A673 (cell line): ENCODE results near the gene FPGS. TPM values are rescaled to one million over a fixed set of nuclear protein-coding genes. Genes with fewer than 3 reads are reported as not detected.

Experiments
- BruUV-seq: library from RNA; stranded (reverse); fragments of 400-500 nt; replicated peaks from 2 replicates; lab custom pipeline; 2021; lab: Mats Ljungman, UMichigan
- CTCF ChIA-PET: fragments of 300-600 bp; sonication (Branson Sonifier 250); formaldehyde crosslinking; loops from one replicate; lab custom pipeline; 2022; ENCODE audit warnings: antibody characterized with exemption; lab: Charles Lee
- POLR2A ChIA-PET: fragments of 300-600 bp; sonication (Branson Sonifier 250); formaldehyde crosslinking; loops from one replicate; lab custom pipeline; 2022; ENCODE audit warnings: antibody characterized with exemption; ENCODE audit not compliant: low non-redundant PET; lab: Charles Lee
- DNase-seq: peaks from one replicate; pipeline ENCODE4 v3.0.0-alpha.2; 2015; ENCODE audit warnings: low spot score
- H3K27ac ChIP-seq: fragments of 200-600 bp; sonication (generic); 2 replicates; pipeline ENCODE4 v1.5.1; 2016; ENCODE audit warnings: mixed run types, low read depth, mild to moderate bottlenecking, mixed read lengths, antibody characterized with exemption, low read length; ENCODE audit not compliant: poor library complexity, severe bottlenecking
- H3K27me3 ChIP-seq: fragments of 200-600 bp; sonication (generic); replicated peaks from 2 replicates; pipeline ENCODE4 v1.6.1; 2017; ENCODE audit warnings: mixed run types, low read depth, mild to moderate bottlenecking, mixed read lengths, antibody characterized with exemption, low read length; ENCODE audit not compliant: insufficient read depth, poor library complexity
- H3K36me3 ChIP-seq: fragments of 200-600 bp; sonication (generic); 2 replicates; pipeline ENCODE4 v1.6.1; 2016; ENCODE audit warnings: mixed run types, mild to moderate bottlenecking, mixed read lengths, antibody characterized with exemption, low read length; ENCODE audit not compliant: insufficient read depth, poor library complexity, severe bottlenecking
- H3K4me1 ChIP-seq: fragments of 200-600 bp; sonication (generic); 2 replicates; pipeline ENCODE4 v1.6.1; 2017; ENCODE audit warnings: mixed run types, mild to moderate bottlenecking, mixed read lengths, antibody characterized with exemption, low read length; ENCODE audit not compliant: insufficient read depth, poor library complexity, severe bottlenecking
- H3K4me3 ChIP-seq: fragments of 200-600 bp; sonication (generic); 2 replicates; pipeline ENCODE4 v1.5.1; 2016; ENCODE audit warnings: low read depth, mixed run types, mild to moderate bottlenecking, mixed read lengths, low read length; ENCODE audit not compliant: poor library complexity, severe bottlenecking
- H3K9me3 ChIP-seq: fragments of 200-600 bp; sonication (generic); 2 replicates; pipeline ENCODE4 v1.6.1; 2016; ENCODE audit warnings: mixed run types, low read depth, mild to moderate bottlenecking, mixed read lengths, antibody characterized with exemption, low read length; ENCODE audit not compliant: poor library complexity, severe bottlenecking
- CTCF ChIP-seq: fragments of 300-800, 200-600 bp; sonication (generic); conservative IDR thresholded peaks from 2 replicates; pipeline ENCODE4 v1.5.1; 2017; ENCODE audit warnings: low read depth, mild to moderate bottlenecking, antibody characterized with exemption, low read length, moderate library complexity, mixed read lengths
- EZH2 ChIP-seq: fragments of 200-600 bp; sonication (generic); IDR thresholded peaks from 2 replicates; pipeline ENCODE4 v1.6.1; 2017; ENCODE audit warnings: borderline replicate concordance, low read depth, mild to moderate bottlenecking, mixed read lengths, antibody characterized with exemption, low read length; ENCODE audit not compliant: poor library complexity, severe bottlenecking
- intact Hi-C: fragments of 100-400 bp; cut with micrococcal nuclease; formaldehyde crosslinking; loops from one replicate; pipeline ENCODE4 v1.10.0; 2022; ENCODE audit not compliant: unreplicated experiment
- total RNA-seq: library from RNA; stranded (reverse); gene quantifications from 2 replicates; pipeline ENCODE4 v1.2.3, GENCODE V29; 2021

The FPGS gene
- total RNA-seq, 1 experiment from 2014 or later = 74.9 TPM

GRCh38 chr9:127858041-127858512, 55.4 kb downstream of the FPGS start:
- no peak overlapping the region for H3K27ac ChIP-seq
- CTCF ChIA-PET = no interaction called here
- POLR2A ChIA-PET = no interaction called here
- no peak for TF ChIP-seq CTCF
- TF ChIP-seq EZH2 = no peak
- no peak for DNase-seq
- intact Hi-C loops = no loop called here
- H3K4me3 ChIP-seq = no peak overlapping the region
- H3K9me3 ChIP-seq = no peaks in the 10 kb centered on the region
- H3K36me3 ChIP-seq = no peaks in the 10 kb centered on the region
- H3K4me1 ChIP-seq = peaks cover 9% of the 10 kb centered on the region
- BruUV-seq = no TSS peak
- no peaks in the 10 kb centered on the region for H3K27me3 ChIP-seq

- POLR2A ChIA-PET = no interaction called here
- no peak for DNase-seq
- Histone ChIP-seq H3K9me3 (no peaks in the 10 kb centered on the region), H3K36me3 (no peaks in the 10 kb centered on the region), H3K27ac (no peak overlapping the region), H3K4me3 (no peak overlapping the region), H3K27me3 (no peaks in the 10 kb centered on the region), H3K4me1 (no peaks in the 10 kb centered on the region)
- no TSS peak for BruUV-seq
- TF ChIP-seq CTCF = no peak
- no peak for TF ChIP-seq EZH2
- intact Hi-C loops = no loop called here
- CTCF ChIA-PET = interaction anchor here (0.6 kb wide), 1 partner anchor 34 kb away, joined by 3 read pairs; no protein-coding TSS in a partner anchor
These were observed 57.6 kb downstream of the FPGS start for GRCh38 chr9:127860260-127860659.

- no TSS peak for BruUV-seq
- ChIA-PET POLR2A (no interaction called here), CTCF (no interaction called here)
- no peaks in the 10 kb centered on the region for H3K4me1 ChIP-seq
- intact Hi-C loops = no loop called here
- TF ChIP-seq EZH2 (no peak), CTCF (no peak)
- no peaks in the 10 kb centered on the region for H3K9me3 ChIP-seq
- H3K36me3 ChIP-seq = no peaks in the 10 kb centered on the region
- no peak for DNase-seq
- no peak overlapping the region for H3K27ac ChIP-seq
- H3K4me3 ChIP-seq = no peak overlapping the region
- H3K27me3 ChIP-seq = no peaks in the 10 kb centered on the region
These were observed 58.1 kb downstream of the FPGS start for GRCh38 chr9:127860779-127861178.
